GM04503 (cell line): Measurements from ENCODE around the gene OR52A1.

Experiments used
- DNase-seq: peaks from one replicate; pipeline ENCODE4 v3.0.0-alpha.2; 2012; ENCODE audit warnings: low read depth

The OR52A1 gene

GRCh38 chr11:5131584-5132335 is 22.8 kb downstream of the OR52A1 start:
- no peak for DNase-seq

GRCh38 chr11:5129457-5129877 is 25.1 kb downstream of the OR52A1 start:
- no peak for DNase-seq

GRCh38 chr11:5124891-5125620 is 29.5 kb downstream of the OR52A1 start:
- DNase-seq = no peak

- DNase-seq = peak; percentile 18
Observed at GRCh38 chr11:5123802-5124521, 30.6 kb downstream of the OR52A1 start.

- DNase-seq = no peak
Observed at GRCh38 chr11:5118893-5119292, 35.7 kb downstream of the OR52A1 start.

- DNase-seq = no peak
Observed at GRCh38 chr11:5117588-5117987, 37.0 kb downstream of the OR52A1 start.

- DNase-seq = no peak
Observed at GRCh38 chr11:5115339-5115738, 39.2 kb downstream of the OR52A1 start.

- no peak for DNase-seq
Observed at GRCh38 chr11:5107285-5107684, 47.3 kb downstream of the OR52A1 start.

- no peak for DNase-seq
Observed at GRCh38 chr11:5103066-5103465, 51.5 kb downstream of the OR52A1 start.

GRCh38 chr11:5102246-5102645 is 52.3 kb downstream of the OR52A1 start:
- DNase-seq = no peak

GRCh38 chr11:5096011-5096410 is 58.5 kb downstream of the OR52A1 start:
- no peak for DNase-seq
